Activated effector memory CD4-positive, alpha-beta T cell treated with Interleukin-2 at 50 U/mL for 16 hours (primary cell): ENCODE measurements around the gene FGG.
"Not testable (repeated sequence)": the region's sequence is repeated elsewhere in the genome, so short reads cannot be mapped to it uniquely, and the experiment has no call there.

Experiments
- DNase-seq: peaks from one replicate; pipeline ENCODE4 v3.0.0-alpha.2; 2020

FGG gene

DNA sequence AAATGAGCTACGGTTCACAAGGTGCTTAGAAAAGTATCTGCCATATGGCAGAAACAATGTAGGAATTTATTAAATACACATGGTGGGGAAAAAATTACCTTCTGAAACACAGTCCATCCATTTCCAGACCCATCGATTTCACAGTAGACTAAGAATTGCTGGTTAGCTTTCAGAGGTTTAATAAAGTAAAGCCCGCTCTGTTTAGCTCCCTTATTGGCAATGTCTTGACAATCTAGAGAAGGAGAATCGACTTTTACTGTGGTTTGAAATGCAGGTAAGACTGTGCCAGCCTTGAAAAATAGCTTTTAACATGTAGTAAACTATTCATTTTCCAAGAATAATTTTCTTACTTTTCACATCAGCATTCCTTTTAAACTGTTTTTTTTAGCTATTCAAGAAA, 2.9 kb downstream of the FGG start:
- no peak for DNase-seq

DNA sequence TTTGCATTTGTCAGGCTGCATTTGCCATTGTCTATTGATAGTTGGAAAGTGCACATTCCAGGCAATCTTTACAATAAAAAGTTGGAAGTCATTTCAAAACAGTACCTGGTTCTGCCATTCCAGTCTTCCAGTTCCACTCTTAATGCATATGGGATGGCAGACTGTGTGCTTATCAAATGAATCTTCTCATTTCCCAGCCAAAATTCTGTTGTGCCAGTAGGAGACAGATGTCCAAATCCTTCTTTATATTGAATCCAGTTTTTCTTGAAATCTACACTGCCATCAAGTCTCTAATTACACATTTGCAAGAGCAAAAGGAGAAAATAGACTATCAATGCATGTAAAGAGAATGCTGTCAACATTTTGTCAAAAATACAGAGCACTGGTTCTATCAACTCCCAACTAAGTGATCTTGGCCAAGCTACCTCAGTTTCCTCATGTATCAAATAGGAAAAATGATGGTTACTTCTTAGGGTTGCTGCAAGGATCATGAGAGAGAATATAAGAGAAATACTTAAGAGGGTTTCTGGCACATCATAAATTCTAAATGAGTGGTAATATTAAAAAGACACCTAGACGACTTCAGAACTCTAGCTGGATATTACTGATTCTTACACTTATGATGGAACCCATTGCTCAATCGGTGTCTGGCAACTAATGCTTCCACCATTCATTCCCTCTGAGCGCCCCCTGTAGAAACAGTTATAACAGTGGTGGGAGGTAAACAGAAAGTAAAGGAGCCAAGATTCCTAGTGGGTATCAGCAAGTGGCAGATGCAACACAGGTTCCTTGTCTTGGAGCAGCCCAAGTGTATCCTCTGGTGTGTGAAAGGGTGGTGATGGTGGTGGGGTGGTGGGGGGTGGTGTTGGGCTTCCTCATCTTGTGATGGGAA, 3.8 kb downstream of the FGG start:
- DNase-seq = no peak

DNA sequence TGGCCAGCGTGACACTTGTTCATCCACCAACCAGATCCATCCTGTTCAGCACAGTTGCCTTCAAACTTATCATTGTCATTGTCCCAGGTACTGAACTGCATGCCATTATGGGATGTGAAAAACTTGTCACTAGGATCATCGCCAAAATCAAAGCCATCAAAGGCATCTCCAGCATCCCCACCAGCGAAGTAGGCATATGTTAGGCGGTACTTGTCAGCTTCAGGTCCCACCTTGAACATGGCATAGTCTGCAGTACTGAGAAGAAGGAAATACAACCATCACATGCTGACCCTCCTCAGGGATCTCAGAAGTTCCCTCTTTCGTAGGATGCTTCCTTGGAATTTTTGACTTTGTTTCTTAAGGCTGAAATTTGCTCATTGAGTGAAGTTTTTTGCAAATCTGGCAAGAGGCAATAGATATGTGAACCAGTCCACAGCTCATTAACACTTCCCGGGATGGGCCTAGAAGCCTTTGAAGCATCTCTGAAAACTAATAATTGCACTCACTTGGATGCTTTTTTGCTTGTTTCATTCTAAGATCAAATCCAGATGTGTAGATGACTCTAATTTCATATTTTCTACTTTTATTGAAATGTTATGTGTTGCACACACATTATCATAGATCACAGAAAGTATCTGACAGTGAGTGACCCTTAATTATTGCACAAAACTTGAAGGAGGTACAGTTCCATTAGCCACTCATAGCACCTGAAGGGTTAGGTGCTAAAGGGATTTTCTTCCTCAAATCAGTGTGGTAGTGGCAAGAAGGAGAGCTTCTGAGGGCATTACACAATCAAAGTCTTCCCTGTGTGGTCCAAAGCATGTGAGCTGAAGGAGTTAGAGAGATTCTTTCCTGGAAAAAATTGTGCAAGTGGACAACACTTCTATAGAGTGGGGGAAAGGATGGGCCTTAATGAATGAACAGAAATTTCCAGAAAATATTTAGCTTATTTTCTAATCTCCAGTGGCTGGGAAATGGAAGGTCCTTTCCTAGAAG, 5.4 kb downstream of the FGG start:
- no peak for DNase-seq

DNA sequence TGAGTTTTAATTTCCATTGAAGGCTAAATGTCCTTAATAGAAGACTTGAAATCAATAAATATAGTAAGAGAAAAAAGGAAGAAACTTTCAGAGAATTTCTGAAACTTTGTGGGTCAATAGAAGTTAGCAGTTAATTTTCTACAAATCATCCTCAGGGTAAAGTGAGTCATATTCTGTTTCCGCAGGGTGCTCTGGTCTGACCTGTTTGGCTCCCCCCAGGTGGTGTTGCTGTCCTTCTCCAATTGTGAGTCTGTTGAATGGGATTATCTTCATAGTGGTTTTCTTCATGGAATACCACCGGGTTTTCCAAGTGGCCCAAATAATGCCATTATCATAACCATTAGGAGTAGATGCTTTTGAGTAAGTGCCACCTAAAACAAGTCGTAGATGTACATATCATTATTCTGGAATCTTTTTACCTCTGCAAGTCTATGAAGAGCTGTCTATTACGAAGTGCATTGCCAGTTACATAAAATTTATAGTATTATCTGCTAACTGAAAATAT, 7.7 kb downstream of the FGG start:
- DNase-seq = no peak

DNA sequence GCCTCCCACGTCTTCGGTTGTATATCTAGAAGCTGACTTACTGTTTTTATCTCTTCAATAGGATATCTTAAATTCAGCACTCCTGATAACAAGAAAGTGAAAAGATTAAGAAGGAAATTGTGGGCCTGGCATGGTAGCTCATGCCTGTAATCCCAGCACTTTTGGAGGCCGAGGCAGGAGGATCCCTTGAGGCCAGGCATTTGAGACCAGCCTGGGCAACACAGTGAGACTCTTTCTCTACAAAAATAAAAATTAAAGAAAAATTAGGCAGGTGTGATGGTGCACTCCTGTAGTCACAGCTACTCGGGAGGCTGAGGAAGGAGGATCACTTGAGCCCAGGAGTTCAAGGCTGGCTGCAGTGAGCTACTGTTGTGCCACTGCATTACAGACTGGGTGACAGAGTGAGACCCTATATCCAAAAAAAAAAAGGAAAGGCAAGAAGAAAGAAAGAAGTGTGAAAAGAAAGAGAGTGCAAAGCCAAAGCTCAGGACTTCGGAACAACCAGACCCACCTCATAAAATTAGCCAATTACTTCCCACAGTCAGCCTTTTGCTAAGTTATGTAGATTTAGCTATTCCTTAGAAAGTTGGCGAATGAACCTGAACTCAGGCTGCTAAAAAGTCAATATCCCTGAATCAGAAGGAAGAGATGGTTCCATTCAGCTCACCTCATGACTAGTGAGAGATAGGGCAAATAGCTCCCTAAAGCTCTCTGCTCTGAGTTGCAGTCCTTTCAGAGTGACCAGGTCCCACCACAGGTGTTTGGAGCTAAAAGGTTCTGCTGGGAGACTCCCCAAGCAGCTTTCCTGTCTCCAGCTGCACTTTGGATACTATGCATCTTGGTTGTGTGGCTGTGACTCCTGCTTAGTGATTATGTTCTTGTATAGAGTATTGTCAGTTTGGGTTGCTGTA, 9.2 kb downstream of the FGG start:
- DNase-seq = no peak

DNA sequence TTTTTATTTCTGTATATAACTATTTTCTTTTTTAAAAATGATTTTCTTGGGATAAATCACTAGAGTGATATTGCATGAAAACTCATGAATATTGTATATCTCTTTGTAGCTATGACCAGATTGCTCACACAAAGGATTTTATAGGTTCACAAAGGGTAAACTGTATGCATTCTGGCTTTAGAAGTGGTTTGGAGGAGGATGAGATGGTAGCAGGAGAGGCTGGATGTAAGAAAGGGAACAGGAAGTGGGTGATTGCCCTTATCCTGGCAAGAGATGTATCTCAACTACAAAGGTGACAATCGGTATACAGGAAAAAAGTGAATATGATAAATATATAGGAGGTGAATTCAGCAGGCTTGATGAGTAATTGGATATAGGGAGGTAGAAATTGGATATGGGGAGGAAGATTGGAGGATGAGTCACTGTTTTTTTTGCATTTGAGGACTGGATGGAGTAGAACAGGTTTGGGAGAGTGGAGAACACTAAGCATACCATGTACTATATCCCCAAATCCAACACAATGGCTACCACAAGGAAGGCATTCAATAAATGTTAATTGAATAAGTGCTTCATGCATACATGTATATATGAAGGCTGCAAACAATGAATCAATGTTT, 9.9 kb downstream of the FGG start:
- no peak for DNase-seq

DNA sequence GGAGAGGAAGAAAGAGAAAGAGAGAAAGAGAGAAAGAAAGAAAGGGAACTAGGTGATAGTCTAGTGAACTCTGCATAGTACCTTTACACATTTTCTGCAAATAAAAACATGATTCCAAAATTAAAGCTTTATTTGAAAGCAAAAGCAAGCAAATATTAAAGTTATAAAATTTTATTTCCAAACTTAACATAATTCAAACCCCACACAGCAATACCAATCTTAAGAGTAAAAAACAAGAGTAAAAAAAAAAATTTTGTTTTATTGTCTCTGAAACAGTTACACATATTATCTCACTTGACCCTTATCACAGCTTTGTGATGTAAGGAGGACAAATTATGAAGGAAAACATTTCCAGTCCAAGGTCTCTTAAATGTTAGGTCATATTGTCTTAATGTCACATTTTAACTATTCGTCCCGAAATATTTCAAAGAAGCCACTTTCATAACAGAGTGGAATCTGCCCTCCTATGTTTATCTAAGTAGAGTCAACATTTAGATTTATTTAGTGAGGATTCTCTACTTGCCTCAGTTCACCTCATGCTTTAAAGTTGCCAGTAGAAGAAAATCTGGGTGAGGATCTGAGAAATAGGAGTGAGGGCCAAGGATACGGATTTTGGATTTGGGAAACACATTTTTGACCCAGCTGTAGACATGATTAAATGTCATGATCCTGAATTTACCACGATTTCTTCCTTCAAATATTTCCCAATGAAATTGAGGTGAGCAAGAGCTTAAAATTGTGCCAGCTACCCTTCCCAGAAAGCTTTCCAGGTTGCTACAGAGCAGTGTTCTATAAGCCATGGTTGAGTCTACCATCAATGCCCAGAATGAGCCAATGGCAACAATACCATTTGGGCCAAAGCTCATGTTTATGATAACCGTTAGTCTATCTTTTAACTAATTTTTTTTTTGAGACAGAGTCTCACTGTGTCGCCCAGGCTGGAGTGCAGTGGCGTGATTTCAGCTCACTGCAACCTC, 14.4 kb downstream of the FGG start:
- DNase-seq = no peak

DNA sequence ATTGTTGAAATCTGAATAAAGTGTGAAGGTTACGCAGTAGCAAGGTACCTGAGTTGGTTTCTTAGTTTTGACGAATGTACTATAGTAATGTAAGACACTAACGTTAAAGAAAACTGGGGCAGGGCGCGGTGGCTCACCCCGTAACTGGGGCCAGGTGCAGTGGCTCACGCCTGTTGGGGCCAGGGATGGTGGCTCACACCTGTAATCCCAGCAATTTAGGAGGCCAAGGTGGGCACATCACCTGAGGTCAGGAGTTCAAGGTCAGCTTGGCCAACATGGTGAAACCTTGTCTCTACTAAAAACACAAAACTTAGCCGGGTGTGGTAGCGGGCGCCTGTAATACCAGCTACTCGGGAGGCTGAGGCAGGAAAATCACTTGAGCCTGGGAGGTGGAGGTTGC, 15.2 kb downstream of the FGG start:
- not testable (repeated sequence) for DNase-seq

DNA sequence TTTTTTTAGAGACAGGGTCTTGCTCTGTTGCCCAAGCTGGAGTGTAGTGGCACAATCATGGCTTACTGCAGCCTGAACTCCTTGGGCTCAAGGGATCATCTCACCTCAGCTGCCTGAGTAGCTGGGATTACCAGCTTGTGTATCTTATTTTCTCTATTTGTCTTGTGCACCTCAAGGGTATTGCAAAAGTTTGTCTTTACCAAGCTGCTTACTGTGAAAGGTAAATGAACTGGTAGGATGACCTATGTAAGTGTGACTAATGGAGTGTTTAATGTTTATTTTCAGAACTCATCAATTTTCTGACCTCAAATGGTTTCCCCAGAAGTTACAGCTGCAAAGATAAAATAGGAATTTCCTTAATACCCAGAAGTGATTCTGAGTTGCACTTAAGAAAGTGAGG, 16.6 kb downstream of the FGG start:
- no peak for DNase-seq

DNA sequence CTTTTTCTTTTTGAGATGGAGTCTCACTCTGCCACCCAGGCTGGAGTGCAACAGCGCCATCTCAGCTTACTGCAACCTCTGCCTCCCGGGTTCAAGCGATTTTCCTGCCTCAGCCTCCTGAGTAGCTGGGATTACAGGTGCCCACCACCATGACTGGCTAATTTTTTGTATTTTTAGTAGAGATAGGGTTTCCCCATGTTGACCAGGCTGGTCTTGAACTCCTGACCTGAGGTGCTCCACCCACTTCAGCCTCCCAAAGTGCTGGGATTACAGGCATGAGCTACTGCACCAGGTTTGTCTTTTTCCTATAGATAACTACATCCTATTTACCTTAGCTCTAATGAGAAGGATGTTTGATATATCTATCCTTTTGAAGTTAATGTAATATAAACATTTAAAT, 18.1 kb downstream of the FGG start:
- DNase-seq = not testable (repeated sequence)

DNA sequence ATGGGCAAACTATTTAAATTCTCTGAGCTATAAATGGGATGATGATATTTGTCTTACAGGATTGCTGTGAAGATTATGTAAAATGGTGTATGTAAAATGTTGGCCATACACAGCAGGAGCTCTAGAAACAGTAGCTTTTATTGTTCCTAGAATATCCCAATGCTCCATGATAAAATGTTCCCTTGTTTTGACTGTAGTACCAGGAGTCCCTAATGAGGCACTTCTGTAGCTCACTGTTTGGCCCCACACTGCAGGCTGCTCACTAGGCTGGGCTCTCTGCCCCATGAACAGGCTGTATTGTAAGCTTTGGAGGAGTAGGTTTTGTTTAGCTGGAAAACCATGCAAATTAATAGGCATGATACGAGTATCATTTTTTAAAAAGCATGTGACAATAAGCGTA, 18.6 kb downstream of the FGG start:
- no peak for DNase-seq

DNA sequence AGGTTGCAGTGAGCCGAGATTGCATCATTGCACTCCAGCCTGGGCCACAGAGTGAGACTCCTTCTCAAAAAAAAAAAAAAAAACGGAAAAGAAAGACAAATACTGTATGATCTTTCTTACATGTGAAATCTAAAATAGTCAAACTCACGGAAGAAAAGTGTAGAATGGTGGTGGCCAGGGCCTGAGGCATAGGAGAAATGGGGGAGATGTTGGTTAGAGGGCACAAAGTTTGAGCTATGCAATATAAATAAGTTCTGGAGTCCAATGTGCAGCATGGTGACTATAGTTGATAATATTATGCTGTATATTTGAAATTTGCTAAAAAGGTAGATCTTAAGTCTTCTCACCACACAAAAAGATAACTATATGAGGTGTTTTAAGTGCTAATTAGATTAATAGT, 20.6 kb downstream of the FGG start:
- no peak for DNase-seq

DNA sequence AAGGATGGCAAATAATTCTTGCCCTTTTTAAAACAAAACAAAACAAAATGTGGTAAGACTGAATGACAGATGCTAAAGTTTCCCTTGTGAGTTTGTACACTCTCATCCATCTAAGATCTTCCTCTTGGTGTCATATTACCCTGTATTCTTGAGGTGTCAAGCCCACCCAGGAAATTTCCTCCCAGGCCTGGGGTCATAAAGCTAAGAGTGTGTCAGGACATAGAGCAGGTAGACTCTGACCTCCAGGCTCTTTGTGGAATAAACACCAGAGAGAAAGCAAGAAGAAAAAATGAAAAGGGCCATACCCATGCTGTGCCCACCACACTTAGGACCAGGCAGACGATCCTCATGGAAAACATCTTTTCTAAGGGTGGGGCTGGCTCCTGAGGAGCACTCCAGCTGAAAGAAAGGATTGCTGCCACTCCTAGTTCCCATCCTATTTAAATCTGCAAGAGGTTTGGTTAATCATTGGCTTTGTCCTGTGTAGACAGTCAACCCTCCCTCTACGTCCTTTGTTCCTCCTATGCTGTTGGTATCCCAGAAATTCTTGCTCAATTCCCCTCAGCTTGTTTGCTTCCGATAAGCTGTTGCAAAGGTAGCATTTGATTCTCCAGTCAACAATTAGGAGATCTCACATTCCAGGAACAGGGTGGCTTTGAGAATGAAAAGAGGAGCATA, 22.0 kb downstream of the FGG start, which contains the start of gene FGA:
TSS of gene FGA (minus strand) at position 414 of the 678 bp plus-strand sequence. CDS start at position 359, 55 bp downstream.
- no peak for DNase-seq

DNA sequence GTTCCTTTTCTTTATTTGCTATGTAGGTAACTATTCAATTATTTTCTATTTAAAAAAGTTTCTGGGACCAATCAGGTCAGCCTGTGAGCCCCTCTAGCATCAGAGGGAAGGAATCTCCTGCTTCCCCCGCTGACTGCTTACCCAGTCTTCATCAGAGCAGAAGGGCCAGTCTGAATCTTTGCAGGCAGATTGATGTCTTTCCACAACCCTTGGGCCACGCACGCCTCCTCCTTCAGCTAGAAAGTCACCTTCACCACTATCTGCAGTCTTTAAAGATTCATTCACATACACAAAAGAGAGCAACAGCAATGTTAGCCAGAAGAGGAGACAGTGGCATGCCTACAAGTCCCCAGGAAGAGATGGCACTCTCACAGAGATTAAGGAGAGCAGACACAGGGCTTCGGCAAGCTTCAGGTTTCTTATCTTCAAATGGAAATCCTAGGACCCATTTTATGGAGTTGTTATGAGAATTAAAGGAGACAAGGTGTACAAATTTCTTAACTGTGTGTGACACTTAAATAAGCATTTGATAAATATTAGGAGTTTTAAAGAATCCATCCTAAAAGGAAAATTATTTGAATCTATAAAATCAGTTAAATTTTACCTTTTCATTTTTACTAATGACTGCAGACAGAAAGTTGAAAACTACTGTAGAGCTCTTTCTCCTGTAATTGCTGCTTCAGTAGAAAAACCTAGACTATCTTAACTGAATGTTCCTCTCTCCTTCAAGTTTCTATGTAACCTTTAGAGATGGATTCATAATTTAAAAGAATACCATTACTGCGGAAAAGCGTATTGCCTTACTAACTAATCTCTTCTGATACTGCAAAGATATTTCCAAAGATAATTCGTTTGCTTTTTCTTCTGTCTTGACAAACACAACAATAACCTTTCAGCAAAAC, 22.9 kb downstream of the FGG start:
- no peak for DNase-seq

DNA sequence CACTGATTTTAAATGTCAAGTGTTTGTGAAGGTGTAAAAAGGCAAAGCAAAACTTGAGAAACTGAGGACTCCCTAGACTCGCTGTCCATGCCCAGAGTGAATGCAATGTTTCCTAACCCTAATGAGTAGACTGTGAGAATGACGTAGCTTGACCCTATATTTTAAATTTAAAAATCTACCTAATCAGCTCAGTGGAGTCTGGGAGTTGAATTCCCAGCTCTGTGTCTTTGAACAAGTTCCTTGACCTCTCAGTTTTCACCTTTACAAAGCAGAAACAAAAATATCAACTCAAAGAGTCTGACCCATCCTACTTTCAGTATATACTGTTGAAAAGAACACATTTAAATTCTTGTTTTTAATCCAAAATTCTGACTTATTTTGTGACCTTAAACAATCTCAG, 24.3 kb downstream of the FGG start:
- DNase-seq = no peak

DNA sequence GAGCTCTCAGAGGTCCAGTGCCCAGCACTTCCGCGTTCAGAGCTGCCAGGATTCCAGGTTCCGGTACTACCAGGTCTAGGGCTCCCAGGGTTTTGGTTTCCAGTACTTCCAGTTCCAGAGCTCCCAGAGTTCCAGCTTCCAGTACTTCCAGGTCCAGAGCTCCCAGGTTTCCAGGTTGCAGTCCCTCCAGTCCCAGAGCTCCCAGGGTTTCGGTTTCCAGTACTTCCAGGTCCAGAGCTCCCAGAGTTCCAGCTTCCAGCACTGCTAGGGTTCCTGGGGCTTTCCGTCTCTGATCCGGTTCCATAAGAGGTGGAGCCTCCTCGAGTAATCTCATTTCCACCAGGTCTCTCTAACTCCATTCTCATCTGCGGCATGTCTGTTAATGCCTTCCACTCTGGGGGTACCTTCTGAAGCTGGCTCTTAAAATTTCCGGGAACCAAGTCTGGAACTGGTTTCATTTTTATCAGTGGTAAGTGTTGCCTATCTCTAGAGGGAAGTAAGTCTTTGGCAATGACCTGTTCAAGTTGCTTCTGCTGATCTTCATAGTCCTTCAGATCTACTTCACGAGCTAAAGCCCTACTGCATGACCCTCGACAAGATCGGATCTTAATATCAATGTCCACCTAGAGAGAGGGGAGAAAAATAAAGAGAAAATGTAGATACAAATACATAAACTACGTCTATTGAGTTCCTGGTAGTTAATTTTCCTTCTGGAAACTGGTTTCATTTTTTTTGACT, 26.0 kb downstream of the FGG start:
- DNase-seq = no peak

DNA sequence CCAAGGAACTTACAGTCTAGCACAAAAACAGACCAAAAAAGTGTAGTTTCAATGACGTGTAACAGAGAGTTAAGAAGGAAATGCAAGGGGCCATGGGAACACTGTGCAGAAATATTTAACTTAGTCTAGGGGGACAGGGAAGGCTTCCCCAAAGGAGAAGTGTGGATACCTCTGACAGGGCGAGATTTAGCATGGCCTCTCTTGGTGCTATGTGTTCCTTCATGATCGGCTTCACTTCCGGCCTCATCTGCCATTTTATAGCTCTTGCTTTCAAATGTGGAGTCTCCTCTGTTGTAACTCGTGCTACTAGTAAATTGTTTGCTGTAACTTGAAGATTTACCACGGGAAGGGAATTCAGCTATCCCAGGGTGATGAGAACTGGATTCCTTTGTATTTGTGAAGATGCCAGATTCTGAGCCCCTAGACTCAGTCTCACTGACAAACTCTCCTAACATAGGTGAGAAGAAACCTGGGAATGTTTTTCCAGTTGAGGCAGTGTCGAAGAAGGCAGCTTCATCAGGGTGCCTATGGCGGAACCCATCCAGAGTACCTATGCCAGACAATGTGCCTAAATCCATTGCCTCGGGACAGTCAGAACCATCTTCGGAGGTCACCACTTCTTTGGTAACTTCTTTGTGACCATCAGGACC, 27.0 kb downstream of the FGG start:
- DNase-seq = no peak

DNA sequence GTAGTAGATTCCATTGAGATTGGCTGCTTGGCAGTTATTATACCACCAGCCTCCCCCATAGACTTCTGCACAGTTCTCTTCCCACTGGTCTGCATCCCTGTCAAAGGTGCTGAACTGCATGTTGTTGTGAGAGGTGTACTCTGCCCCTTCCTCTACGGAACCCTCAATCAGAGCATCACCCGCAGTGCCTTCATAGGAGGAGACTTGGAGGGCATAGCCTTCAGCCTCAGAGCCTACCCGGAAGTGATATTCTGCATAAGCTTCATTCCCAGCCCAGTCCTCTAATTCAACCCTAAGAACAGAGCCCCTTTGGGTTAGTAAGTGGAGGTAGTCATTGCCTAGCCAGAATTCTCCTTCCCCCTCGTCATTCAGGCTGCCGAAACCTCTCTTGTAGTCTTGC, 28.2 kb downstream of the FGG start:
- DNase-seq = no peak
